Measurements from ENCODE around the gene BRD3OS.

GRCh38 chr9:134071149-134071548 lies 45.9 kb downstream of the BRD3OS start:
- TF ChIP-seq, protein P1, sequence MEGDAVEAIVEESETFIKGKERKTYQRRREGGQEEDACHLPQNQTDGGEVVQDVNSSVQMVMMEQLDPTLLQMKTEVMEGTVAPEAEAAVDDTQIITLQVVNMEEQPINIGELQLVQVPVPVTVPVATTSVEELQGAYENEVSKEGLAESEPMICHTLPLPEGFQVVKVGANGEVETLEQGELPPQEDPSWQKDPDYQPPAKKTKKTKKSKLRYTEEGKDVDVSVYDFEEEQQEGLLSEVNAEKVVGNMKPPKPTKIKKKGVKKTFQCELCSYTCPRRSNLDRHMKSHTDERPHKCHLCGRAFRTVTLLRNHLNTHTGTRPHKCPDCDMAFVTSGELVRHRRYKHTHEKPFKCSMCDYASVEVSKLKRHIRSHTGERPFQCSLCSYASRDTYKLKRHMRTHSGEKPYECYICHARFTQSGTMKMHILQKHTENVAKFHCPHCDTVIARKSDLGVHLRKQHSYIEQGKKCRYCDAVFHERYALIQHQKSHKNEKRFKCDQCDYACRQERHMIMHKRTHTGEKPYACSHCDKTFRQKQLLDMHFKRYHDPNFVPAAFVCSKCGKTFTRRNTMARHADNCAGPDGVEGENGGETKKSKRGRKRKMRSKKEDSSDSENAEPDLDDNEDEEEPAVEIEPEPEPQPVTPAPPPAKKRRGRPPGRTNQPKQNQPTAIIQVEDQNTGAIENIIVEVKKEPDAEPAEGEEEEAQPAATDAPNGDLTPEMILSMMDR (IDR thresholded peaks at IDR 0.05; ENCODE audit: borderline replicate concordance, extremely low read depth, low read length, poor library complexity, severe bottlenecking) = no peak
- TF ChIP-seq EZH2 (IDR thresholded peaks at IDR 0.05; ENCODE audit: borderline replicate concordance, low read depth, low read length, severe bottlenecking) = no peak
